Measurements from ENCODE around the gene ZNF200. TPM values are rescaled to one million over a fixed set of nuclear protein-coding genes. Genes with fewer than 3 reads are reported as not detected.
A peak's percentile ranks its signal among the peaks of the same experiment; 100 is the strongest.

ZNF200 gene
- total and polyA plus RNA-seq, 2 of the 13 experiments (the other 11 are each of a cell fraction or from before 2014, with no cell fraction given) = 3.5 to 16.5 TPM

DNA sequence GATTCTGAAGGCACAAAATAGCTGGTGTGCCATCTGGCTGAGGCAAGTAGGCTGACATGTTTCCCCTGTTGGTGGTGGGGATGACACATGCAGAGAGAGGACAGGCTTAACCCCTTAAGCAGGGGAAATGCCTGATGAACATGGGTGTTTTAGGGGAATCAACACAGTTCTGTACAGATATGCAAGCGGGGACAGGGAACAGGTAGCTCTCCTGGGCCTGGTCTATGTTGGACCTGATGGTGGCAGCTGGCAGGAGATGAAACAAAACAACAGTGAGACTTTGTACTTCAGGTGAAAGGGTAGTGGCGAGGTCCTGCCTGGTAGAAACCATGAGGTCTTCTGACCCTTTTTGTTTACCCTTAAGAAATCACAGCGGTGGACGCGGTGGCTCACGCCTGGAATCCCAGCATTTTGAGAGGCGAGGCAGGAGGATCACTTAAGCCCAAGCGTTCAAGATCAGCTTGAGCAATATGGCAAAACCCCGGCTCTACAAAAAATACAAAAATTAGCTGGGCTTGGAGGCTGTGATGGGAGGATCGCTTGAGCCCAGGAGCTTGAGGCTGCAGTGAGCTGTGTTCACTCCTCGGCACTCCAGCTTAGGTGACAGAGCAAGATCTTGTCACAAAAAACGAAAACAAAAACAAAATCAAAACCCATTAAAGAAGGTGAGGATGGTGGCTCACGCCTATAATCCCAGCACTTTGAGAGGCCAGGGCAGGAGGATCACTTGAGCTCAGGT is 36.5 kb downstream of the ZNF200 start (continued):
- TF ChIP-seq, protein P1, sequence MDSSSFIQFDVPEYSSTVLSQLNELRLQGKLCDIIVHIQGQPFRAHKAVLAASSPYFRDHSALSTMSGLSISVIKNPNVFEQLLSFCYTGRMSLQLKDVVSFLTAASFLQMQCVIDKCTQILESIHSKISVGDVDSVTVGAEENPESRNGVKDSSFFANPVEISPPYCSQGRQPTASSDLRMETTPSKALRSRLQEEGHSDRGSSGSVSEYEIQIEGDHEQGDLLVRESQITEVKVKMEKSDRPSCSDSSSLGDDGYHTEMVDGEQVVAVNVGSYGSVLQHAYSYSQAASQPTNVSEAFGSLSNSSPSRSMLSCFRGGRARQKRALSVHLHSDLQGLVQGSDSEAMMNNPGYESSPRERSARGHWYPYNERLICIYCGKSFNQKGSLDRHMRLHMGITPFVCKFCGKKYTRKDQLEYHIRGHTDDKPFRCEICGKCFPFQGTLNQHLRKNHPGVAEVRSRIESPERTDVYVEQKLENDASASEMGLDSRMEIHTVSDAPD (CRISPR knock-in tag; IDR thresholded peaks at IDR 0.05) = peak; percentile 74
- TF ChIP-seq ZNF333 (CRISPR knock-in tag; IDR thresholded peaks at IDR 0.05; ENCODE audit: borderline replicate concordance) (no peak), MEF2D (CRISPR knock-in tag; IDR thresholded peaks at IDR 0.05) (no peak), ZFAT (CRISPR knock-in tag; conservative IDR thresholded peaks at IDR 0.05) (no peak), ZNF292 (CRISPR knock-in tag; IDR thresholded peaks at IDR 0.05; ENCODE audit: borderline replicate concordance, low read depth) (no peak), KMT2B (CRISPR knock-in tag; IDR thresholded peaks at IDR 0.05) (no peak), SNRNP70 (IDR thresholded peaks at IDR 0.05; ENCODE audit: low read depth, low read length) (no peak), HIVEP1 (CRISPR knock-in tag; IDR thresholded peaks at IDR 0.05) (0 out of 2 replicates have a peak, but pooled peaks have one; percentile 61), TARDBP (CRISPR knock-in tag; IDR thresholded peaks at IDR 0.05) (peak; percentile 62; the same call in 1 of the 2 replicates), ZNF598 (CRISPR knock-in tag; IDR thresholded peaks at IDR 0.05; ENCODE audit: borderline replicate concordance) (peak; percentile 48; the same call in 1 of the 2 replicates), FOXO1 (CRISPR knock-in tag; IDR thresholded peaks at IDR 0.05) (peak; percentile 82), TBX2 (CRISPR knock-in tag; IDR thresholded peaks at IDR 0.05; ENCODE audit: borderline replicate concordance) (peak; percentile 58; the same call in 1 of the 2 replicates), SNAPC2 (CRISPR knock-in tag; IDR thresholded peaks at IDR 0.05) (no peak), TCF7 (IDR thresholded peaks at IDR 0.05; ENCODE audit: low read depth) (peak; percentile 76)
- TF ChIP-seq, protein P2, sequence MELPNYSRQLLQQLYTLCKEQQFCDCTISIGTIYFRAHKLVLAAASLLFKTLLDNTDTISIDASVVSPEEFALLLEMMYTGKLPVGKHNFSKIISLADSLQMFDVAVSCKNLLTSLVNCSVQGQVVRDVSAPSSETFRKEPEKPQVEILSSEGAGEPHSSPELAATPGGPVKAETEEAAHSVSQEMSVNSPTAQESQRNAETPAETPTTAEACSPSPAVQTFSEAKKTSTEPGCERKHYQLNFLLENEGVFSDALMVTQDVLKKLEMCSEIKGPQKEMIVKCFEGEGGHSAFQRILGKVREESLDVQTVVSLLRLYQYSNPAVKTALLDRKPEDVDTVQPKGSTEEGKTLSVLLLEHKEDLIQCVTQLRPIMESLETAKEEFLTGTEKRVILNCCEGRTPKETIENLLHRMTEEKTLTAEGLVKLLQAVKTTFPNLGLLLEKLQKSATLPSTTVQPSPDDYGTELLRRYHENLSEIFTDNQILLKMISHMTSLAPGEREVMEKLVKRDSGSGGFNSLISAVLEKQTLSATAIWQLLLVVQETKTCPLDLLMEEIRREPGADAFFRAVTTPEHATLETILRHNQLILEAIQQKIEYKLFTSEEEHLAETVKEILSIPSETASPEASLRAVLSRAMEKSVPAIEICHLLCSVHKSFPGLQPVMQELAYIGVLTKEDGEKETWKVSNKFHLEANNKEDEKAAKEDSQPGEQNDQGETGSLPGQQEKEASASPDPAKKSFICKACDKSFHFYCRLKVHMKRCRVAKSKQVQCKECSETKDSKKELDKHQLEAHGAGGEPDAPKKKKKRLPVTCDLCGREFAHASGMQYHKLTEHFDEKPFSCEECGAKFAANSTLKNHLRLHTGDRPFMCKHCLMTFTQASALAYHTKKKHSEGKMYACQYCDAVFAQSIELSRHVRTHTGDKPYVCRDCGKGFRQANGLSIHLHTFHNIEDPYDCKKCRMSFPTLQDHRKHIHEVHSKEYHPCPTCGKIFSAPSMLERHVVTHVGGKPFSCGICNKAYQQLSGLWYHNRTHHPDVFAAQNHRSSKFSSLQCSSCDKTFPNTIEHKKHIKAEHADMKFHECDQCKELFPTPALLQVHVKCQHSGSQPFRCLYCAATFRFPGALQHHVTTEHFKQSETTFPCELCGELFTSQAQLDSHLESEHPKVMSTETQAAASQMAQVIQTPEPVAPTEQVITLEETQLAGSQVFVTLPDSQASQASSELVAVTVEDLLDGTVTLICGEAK (IDR thresholded peaks at IDR 0.05) = no peak
- TF ChIP-seq, protein P2 (CRISPR knock-in tag; IDR thresholded peaks at IDR 0.05) = no peak
- TF ChIP-seq, protein P3, sequence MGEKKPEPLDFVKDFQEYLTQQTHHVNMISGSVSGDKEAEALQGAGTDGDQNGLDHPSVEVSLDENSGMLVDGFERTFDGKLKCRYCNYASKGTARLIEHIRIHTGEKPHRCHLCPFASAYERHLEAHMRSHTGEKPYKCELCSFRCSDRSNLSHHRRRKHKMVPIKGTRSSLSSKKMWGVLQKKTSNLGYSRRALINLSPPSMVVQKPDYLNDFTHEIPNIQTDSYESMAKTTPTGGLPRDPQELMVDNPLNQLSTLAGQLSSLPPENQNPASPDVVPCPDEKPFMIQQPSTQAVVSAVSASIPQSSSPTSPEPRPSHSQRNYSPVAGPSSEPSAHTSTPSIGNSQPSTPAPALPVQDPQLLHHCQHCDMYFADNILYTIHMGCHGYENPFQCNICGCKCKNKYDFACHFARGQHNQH (CRISPR knock-in tag; IDR thresholded peaks at IDR 0.05) = no peak; the same call in 1 of the 2 replicates

Measured in HepG2 (cell line).